Neural progenitor cell (in vitro differentiated cells): ENCODE results near the gene MACROD2.

Source experiments
- EZH2 ChIP-seq: fragments of 200-600 bp; sonication (generic); IDR thresholded peaks from 2 replicates; pipeline ENCODE4 v1.6.1; 2017; ENCODE audit warnings: antibody characterized with exemption, mild to moderate bottlenecking, moderate library complexity
- EZH2phosphoT487 ChIP-seq: fragments of 200-600 bp; sonication (generic); IDR thresholded peaks from 2 replicates; pipeline ENCODE4 v1.6.1; 2017; ENCODE audit warnings: antibody characterized with exemption
- TF ChIP-seq, protein P1 (sequence below): fragments of 200-600 bp; sonication (generic); IDR thresholded peaks from 2 replicates; pipeline ENCODE4 v1.5.1; 2017; ENCODE audit warnings: antibody characterized with exemption, mild to moderate bottlenecking

GRCh38 chr20:15938847-15939246 is 1943.5 kb downstream of the MACROD2 start:
- TF ChIP-seq EZH2 (no peak), EZH2phosphoT487 (no peak)
- TF ChIP-seq, protein P1, sequence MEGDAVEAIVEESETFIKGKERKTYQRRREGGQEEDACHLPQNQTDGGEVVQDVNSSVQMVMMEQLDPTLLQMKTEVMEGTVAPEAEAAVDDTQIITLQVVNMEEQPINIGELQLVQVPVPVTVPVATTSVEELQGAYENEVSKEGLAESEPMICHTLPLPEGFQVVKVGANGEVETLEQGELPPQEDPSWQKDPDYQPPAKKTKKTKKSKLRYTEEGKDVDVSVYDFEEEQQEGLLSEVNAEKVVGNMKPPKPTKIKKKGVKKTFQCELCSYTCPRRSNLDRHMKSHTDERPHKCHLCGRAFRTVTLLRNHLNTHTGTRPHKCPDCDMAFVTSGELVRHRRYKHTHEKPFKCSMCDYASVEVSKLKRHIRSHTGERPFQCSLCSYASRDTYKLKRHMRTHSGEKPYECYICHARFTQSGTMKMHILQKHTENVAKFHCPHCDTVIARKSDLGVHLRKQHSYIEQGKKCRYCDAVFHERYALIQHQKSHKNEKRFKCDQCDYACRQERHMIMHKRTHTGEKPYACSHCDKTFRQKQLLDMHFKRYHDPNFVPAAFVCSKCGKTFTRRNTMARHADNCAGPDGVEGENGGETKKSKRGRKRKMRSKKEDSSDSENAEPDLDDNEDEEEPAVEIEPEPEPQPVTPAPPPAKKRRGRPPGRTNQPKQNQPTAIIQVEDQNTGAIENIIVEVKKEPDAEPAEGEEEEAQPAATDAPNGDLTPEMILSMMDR: no peak
